Ovary (tissue), 9 donors: ENCODE results near the gene ECI1. TPM values are rescaled to one million over a fixed set of nuclear protein-coding genes. Genes with fewer than 3 reads are reported as not detected.

Experiments used
- DNase-seq, 5 donors: peaks; one replicate each; pipeline ENCODE4 v3.0.0-alpha.2; 2019 to 2020
- H3K27ac ChIP-seq, 2 donors: fragments of 200-600 bp; one replicate each; pipeline versions ENCODE4 v1.5.1 to v1.8.0; 2019 to 2022
- H3K27me3 ChIP-seq: fragments of 200-600 bp; one replicate; pipeline ENCODE4 v1.8.0; 2022
- H3K36me3 ChIP-seq: fragments of 200-600 bp; sonication (generic); one replicate; pipeline ENCODE4 v1.5.1; 2019
- H3K4me1 ChIP-seq: one replicate; pipeline ENCODE4 v1.8.1; 2013; ENCODE audit warnings: mild to moderate bottlenecking, moderate library complexity; ENCODE audit not compliant: insufficient read depth
- H3K4me3 ChIP-seq: fragments of 200-600 bp; sonication (generic); one replicate; pipeline ENCODE4 v1.5.1; 2017
- H3K9me3 ChIP-seq, 2 donors: fragments of 200-600 bp in 1 of 2; sonication (generic) in 1 of 2; one replicate each; pipeline versions ENCODE4 v1.5.1 to v1.8.1; 2013 to 2019; ENCODE audit warnings: mild to moderate bottlenecking in 1 of 2, moderate library complexity in 1 of 2
- EP300 ChIP-seq: sonication (generic); formaldehyde crosslinking; IDR thresholded peaks from one replicate; pipeline ENCODE4 v1.6.1; 2017; ENCODE audit warnings: antibody characterized with exemption
- POLR2A ChIP-seq: fragments of 450-650 bp; IDR thresholded peaks from one replicate; pipeline ENCODE4 v1.6.1; 2017; ENCODE audit warnings: antibody characterized with exemption, mild to moderate bottlenecking, moderate library complexity
- WGBS, 3 donors: extraction: QIAGEN DNeasy Blood & Tissue Kit in 1 of 3; methylation state at CpG; one replicate each; pipeline versions ENCODE4 v1.1.5 to v1.1.7; 2013 to 2017; 5-methylcytosine and 5-hydroxymethylcytosine counted together
- intact Hi-C, 4 donors: fragments of 100-400 bp; cut with DNase I; formaldehyde crosslinking; loops; one replicate each; pipeline versions ENCODE4 v1.11.0 to v1.15.1; 2022 to 2023
- polyA plus RNA-seq, 2 donors: library from polyadenylated mRNA; stranded (reverse); fragments of 200-250 nt in 1 of 2; fragments of 350-450 nt in 1 of 2; fragmentation: Illumina TruSeq in 1 of 2; extraction: RNeasy Lipid Tissue Mini Kit (QIAGEN cat#74804) in 1 of 2; gene quantifications; one replicate each; pipeline ENCODE4 v1.2.3, GENCODE V29; 2013 to 2014
- total RNA-seq, 7 donors: library from RNA; depleted of rRNA in 2 of 7; stranded (reverse); fragments of >200 nt in 2 of 7; fragmentation: NEBNext Ultra II Directional in 3 of 7; extraction: Animal tissue kit (Norgen Biotek cat#: 25700) in 3 of 7; gene quantifications; one replicate each; pipeline versions ENCODE4 v1.1.0 to v1.2.4, GENCODE V29; 2016 to 2023
- TF ChIP-seq, protein P1 (sequence below), 3 donors: fragments of 450-650 bp in 2 of 3; fragments of 200-600 bp in 1 of 3; IDR thresholded peaks; one replicate each; pipeline versions ENCODE4 v1.5.1 to v1.8.0; 2016 to 2022; ENCODE audit warnings: antibody characterized with exemption in 3 of 3, mild to moderate bottlenecking in 1 of 3
- donor health status: DM: no; HTN: no; CAD: no; lungs with moderate emphysema.
- donor health status: DM: no; HTN: no; CAD: no.
- donor health status: Bipolar disorder and iron deficiency.
- donor health status: DM: yes; HTN: yes; CAD: no.
- donor health status: DM: no; HTN: no; CAD: no.
- donor health status: DM: yes; HTN: yes; CAD: no.

Gene ECI1
- total and polyA plus RNA-seq, 9 donors: 3.1 to 66.3 (median 48.1) TPM

DNA sequence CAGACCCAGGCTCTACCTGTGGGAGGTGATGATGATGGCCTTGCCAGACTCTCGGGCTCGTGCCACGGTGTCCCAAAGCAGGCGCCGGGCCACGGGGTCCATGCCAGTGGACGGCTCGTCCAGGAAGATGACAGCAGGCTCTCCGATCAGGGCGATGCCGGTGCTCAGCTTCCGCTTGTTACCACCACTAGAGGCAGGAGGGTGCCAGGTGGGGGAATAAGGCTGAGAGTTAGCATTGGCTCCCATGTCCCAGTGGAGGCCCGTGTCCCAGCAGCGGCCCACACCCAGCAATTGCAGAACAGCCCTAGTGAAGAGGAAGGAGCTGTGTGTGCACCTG is 26.9 kb upstream of the ECI1 start:
- H3K27ac ChIP-seq: no peak overlapping the region
- no peaks in the 10 kb centered on the region for H3K36me3 ChIP-seq
- intact Hi-C loops: no loop called here
- no peaks in the 10 kb centered on the region for H3K27me3 ChIP-seq
- H3K4me3 ChIP-seq: no peak overlapping the region
- no peak for DNase-seq
- TF ChIP-seq, protein P1, sequence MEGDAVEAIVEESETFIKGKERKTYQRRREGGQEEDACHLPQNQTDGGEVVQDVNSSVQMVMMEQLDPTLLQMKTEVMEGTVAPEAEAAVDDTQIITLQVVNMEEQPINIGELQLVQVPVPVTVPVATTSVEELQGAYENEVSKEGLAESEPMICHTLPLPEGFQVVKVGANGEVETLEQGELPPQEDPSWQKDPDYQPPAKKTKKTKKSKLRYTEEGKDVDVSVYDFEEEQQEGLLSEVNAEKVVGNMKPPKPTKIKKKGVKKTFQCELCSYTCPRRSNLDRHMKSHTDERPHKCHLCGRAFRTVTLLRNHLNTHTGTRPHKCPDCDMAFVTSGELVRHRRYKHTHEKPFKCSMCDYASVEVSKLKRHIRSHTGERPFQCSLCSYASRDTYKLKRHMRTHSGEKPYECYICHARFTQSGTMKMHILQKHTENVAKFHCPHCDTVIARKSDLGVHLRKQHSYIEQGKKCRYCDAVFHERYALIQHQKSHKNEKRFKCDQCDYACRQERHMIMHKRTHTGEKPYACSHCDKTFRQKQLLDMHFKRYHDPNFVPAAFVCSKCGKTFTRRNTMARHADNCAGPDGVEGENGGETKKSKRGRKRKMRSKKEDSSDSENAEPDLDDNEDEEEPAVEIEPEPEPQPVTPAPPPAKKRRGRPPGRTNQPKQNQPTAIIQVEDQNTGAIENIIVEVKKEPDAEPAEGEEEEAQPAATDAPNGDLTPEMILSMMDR (IDR thresholded peaks at IDR 0.05): no peak
- TF ChIP-seq POLR2A (no peak), EP300 (no peak)
- H3K4me1 ChIP-seq: no peaks in the 10 kb centered on the region
- WGBS, 3 donors: 56 to 79% (median 72%) methylated on average over 9 to 14 of the region's 14 CpGs
- H3K9me3 ChIP-seq: no peaks in the 10 kb centered on the region

- H3K4me1 ChIP-seq: no peaks in the 10 kb centered on the region
- DNase-seq: no peak
- H3K36me3 ChIP-seq: no peaks in the 10 kb centered on the region
- no peaks in the 10 kb centered on the region for H3K27me3 ChIP-seq
- no peak overlapping the region for H3K4me3 ChIP-seq
- 44 to 73% (median 64%) methylated on average over 24 to 25 of the region's 25 CpGs for WGBS, 3 donors
- no peaks in the 10 kb centered on the region for H3K9me3 ChIP-seq
- TF ChIP-seq POLR2A: no peak
- TF ChIP-seq, protein P1 (IDR thresholded peaks at IDR 0.05): no peak
- no peak for TF ChIP-seq EP300
- intact Hi-C loops: no loop called here
- no peak overlapping the region for H3K27ac ChIP-seq
Observed at GRCh38 chr16:2277466-2278271, 26.3 kb upstream of the ECI1 start.

DNA sequence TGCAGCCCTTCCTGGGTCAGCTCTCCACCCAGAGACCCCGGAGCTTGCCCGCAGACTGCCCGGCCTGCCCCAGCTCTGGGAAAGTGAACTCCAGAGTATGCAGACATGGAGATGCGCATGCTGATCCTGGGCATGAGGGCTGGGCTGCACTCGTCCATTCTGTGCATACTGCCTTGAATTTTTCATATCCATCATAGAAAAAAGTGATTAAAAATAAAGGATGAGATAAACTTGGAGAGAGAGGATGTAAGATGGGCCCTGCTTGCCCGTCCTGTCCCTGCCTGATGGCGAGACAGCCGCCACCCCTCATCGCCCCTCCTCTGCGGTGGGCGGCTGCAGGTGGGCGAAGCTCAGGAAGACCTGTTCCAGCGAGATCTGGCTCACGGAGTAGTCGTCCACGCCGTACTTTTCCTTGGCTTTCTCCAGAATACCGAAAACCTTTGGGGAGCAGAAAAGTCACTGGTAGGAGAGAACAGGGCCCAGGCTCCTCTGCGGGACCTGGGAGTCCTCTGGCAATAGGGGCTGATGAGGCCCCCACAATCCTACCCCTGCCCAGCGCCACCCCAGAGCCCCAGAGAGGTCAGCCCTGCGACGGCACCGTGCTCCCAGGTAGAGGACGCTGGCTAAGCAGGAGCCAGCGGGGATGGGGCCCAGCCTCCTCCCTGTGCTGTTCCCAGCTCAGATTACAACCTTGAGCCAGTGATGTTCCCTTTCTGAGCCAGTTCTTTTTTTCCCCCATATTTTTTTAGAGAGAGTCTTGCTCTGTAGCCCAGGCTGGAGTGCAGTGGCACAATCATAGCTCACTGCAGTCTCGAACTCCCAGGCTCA is 25.2 kb upstream of the ECI1 start:
- no peaks in the 10 kb centered on the region for H3K36me3 ChIP-seq
- DNase-seq: no peak
- no peaks in the 10 kb centered on the region for H3K9me3 ChIP-seq
- H3K4me3 ChIP-seq: no peak overlapping the region
- no peaks in the 10 kb centered on the region for H3K27me3 ChIP-seq
- intact Hi-C loops: no loop called here
- no peaks in the 10 kb centered on the region for H3K4me1 ChIP-seq
- TF ChIP-seq, protein P1 (IDR thresholded peaks at IDR 0.05): no peak
- no peak for TF ChIP-seq POLR2A
- no peak overlapping the region for H3K27ac ChIP-seq
- WGBS, 3 donors: 47 to 68% (median 56%) methylated on average over 26 of the region's 26 CpGs

- no peak overlapping the region for H3K27ac ChIP-seq
- no peaks in the 10 kb centered on the region for H3K4me1 ChIP-seq
- no peaks in the 10 kb centered on the region for H3K27me3 ChIP-seq
- WGBS, 3 donors: 61 to 75% (median 64%) methylated on average over 30 of the region's 30 CpGs
- intact Hi-C loops: no loop called here
- DNase-seq: no peak
- H3K9me3 ChIP-seq: no peaks in the 10 kb centered on the region
- no peak for TF ChIP-seq EP300
- TF ChIP-seq, protein P1 (IDR thresholded peaks at IDR 0.05): no peak
- TF ChIP-seq POLR2A: no peak
- H3K4me3 ChIP-seq: no peak overlapping the region
- H3K36me3 ChIP-seq: no peaks in the 10 kb centered on the region
Observed at GRCh38 chr16:2275476-2276367, 24.3 kb upstream of the ECI1 start.
